HG03469 (cell line): ENCODE measurements around the gene C16orf54.
"Not testable (repeated sequence)": the region's sequence is repeated elsewhere in the genome, so short reads cannot be mapped to it uniquely, and the experiment has no call there.

ENCODE experiments used
- ATAC-seq: cut with Tn5 transposase; IDR thresholded peaks from one replicate; pipeline ENCODE4 v1.9.1; 2021; ENCODE audit warnings: mild to moderate bottlenecking, moderate library complexity, moderate number of reproducible peaks; ENCODE audit not compliant: unreplicated experiment

Gene C16orf54

GRCh38 chr16:29710227-29711219 is 35.3 kb downstream of the C16orf54 start:
- ATAC-seq, result no peak

GRCh38 chr16:29709657-29710056 is 36.1 kb downstream of the C16orf54 start:
- not testable (repeated sequence) for ATAC-seq

- no peak for ATAC-seq
These were observed 36.7 kb downstream of the C16orf54 start for GRCh38 chr16:29708917-29709600.

- ATAC-seq, result not testable (repeated sequence)
These were observed 38.6 kb downstream of the C16orf54 start for GRCh38 chr16:29707160-29707559.

DNA sequence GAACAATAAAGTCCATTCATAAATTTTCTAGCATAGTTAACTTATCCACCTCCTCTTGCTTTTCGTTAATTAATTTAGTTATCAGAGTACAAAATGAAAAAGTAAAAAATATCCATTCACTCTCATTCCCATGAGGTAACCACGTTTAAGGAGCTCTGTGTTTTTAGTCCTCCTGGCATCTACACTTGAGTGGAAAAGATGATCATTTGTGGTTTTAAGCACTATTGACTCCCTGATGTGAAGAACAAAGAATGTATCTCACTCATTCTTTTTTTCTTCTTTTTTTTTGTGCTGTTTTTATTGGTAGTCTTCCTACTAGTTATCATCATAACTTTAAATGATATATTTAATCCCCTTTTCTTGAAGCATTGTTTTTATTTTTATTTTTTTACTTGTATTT is 40.8 kb downstream of the C16orf54 start:
- ATAC-seq, result no peak

GRCh38 chr16:29702269-29702668 is 43.5 kb downstream of the C16orf54 start:
- ATAC-seq, result no peak

- no peak for ATAC-seq
These were observed 44.6 kb downstream of the C16orf54 start for GRCh38 chr16:29701214-29701555.

GRCh38 chr16:29700253-29700987 is 45.4 kb downstream of the C16orf54 start:
- no peak for ATAC-seq

DNA sequence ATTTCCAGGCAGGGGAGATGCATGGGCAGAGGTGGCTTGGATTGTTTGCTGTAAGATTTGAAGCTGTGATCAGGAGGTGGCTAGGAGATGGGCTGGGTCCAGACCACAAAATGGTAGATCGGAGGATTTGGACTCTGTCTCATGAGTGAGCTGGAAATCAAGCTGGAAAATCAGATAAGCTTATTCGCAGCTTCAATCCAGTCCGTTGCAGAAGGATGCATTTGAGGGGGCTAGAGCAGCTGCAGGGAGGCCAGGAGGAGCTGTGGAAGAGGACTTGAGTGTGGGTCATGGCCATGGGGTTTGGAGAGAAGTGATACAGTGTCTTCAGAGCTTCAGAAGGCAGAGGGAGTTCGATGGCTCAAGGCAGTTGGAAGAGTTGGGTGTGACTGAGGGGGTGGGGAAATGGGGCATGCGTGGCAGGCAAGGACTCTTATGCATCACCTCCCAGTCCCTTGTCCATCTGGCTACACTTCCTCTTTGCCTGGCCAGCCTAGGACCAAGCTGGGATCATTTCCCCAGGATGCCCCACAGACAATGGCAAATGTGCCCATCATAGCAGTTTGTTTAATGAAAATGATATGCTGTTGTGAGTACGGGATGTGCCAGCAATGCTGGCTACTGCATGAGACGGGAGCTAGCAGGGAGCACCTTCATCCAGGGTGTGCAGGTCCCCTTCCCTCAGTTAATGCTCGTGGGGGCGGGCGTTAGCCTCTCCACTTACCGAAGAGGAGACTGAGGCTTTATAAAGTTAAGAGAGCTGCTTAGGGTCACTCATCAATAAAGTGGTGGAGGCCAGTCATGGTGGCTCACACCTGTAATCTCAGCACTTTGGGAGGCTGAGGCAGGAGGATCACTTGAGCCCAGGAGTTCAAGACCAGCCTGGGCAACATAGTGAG is 46.2 kb downstream of the C16orf54 start:
- no peak for ATAC-seq

DNA sequence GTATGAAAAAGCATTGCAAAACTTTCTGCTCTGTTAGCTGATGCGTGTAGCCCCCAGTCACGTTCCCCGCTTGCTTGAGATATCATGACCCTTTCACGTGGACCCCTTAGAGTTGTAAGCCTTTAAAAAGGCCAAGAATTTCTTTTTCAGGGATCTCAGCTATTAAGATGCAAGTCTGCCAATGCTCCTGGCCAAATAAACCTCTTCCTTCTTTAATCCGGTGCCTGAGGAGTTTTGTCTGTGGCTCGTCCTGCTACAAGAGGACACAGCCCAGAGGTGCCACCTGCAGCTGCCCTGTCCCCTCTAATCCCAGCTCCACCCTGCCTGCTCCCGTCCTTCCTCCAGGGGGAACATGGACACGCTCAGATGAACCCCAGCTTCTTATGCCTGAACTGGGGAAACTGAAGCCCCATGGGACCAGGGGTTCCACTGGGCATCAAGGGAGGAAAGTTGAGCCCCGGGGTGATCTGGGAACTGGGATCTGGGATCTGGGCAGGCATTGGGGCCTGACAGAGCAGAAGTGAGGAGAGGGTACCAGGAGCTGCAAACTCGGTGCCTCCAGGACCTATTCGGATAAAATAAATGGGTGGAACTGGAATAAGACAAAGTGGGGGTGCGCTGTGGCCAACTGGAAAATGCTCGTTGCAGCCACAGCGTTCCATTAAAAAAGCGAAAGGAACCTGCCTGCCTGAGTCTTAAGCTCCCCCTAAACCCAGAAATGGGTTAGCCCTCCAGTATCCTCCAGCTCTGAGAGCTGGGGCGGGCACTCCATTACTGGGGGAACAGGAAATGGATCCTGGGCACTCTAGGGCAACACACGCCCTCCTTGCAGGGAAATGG is 47.1 kb downstream of the C16orf54 start:
- ATAC-seq, result no peak

DNA sequence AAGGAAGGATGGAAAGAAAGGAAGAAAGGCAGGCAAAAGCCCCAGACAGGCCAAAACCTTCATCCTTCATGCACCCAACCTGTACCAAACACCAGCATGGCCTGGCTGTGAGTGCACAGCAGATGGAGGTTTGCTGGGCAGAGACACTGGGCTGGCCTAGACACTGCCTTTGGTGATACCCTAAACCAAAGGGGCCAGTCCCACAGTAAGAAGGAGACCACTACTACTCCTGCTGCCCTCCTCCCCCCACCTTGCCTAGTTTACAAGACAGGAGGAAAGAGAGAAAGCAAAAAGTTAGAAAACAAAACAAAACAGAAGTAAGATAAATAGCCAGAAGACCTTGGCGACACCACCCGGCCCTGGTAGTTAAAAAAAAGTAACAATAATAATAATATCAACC is 47.7 kb downstream of the C16orf54 start:
- ATAC-seq, result no peak

GRCh38 chr16:29697391-29697790 is 48.4 kb downstream of the C16orf54 start:
- no peak for ATAC-seq

DNA sequence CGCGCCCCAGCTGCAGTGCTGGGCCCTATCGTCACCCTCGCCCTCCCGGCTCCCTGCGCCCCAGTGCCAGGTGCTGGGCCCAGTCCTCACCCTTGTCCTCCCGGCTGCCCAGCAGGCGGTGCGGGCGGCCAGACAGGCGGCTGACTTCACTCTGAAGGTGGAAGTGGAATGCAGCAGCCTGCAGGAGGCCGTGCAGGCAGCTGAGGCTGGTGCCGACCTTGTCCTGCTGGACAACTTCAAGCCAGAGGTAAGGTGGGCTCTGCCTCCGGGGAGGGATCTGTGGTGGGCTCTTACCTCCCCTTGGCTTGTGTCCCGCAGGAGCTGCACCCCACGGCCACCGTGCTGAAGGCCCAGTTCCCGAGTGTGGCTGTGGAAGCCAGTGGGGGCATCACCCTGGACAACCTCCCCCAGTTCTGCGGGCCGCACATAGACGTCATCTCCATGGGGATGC is 48.9 kb downstream of the C16orf54 start:
- ATAC-seq, result no peak

- not testable (repeated sequence) for ATAC-seq
These were observed 50.1 kb downstream of the C16orf54 start for GRCh38 chr16:29695675-29696074.

DNA sequence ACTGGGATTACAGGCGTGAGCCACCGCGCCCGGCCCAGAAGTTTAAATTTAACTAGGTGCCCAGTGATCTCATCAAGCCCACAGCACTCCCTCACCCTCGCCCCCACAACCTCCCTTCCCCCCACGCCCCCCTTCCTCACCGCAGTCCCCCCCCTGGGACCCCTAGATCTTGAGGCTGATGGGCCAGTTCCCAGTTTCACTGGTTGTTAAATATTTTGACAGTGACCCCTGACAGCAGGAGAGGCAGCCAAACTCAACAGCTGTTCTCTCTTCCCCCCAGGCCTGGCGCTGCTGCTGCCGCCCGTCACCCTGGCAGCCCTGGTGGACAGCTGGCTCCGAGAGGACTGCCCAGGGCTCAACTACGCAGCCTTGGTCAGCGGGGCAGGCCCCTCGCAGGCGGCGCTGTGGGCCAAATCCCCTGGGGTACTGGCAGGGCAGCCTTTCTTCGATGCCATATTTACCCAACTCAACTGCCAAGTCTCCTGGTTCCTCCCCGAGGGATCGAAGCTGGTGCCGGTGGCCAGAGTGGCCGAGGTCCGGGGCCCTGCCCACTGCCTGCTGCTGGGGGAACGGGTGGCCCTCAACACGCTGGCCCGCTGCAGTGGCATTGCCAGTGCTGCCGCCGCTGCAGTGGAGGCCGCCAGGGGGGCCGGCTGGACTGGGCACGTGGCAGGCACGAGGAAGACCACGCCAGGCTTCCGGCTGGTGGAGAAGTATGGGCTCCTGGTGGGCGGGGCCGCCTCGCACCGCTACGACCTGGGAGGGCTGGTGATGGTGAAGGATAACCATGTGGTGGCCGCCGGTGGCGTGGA is 51.2 kb downstream of the C16orf54 start:
- ATAC-seq, result no peak

- not testable (repeated sequence) for ATAC-seq
These were observed 53.2 kb downstream of the C16orf54 start for GRCh38 chr16:29692606-29693005.
